HepG2 (cell line): Measurements from ENCODE around the gene SEMA3E. TPM values are rescaled to one million over a fixed set of nuclear protein-coding genes. Genes with fewer than 3 reads are reported as not detected.

Experiments used
- ATAC-seq: fragments of 200-7000 bp; cut with Tn5 transposase; 3 replicates; pipeline ENCODE4 v1.9.1; 2020; ENCODE audit warnings: mild to moderate bottlenecking, moderate library complexity
- BruUV-seq: library from RNA; stranded (reverse); fragments of 400-500 nt; replicated peaks from 2 replicates; lab custom pipeline; 2021; lab: Mats Ljungman, UMichigan
- CTCF ChIA-PET: fragments of 300-600 bp; formaldehyde crosslinking; extraction: SDS; loops from one replicate; lab custom pipeline; 2021; ENCODE audit warnings: low total read pairs, inconsistent platforms, low intra/inter-chr PET ratio; lab: Yijun Ruan, JAX
- POLR2A ChIA-PET: fragments of 350-600 bp; sonication (Branson Sonifier 250); formaldehyde crosslinking; loops from one replicate; lab custom pipeline; 2020; ENCODE audit warnings: antibody characterized with exemption, inconsistent platforms; lab: Yijun Ruan, JAX
- DNase-seq: peaks from one replicate; pipeline ENCODE4 v3.0.0-alpha.2; 2015; ENCODE audit warnings: low spot score
- FAIRE-seq: peaks from 3 replicates; lab custom pipeline; 2011; peaks lifted over from hg19 to GRCh38; lab: Jason Lieb, UNC
- H2AFZ ChIP-seq: one replicate; pipeline ENCODE4 v1.6.1; 2011; ENCODE audit warnings: low read length, inconsistent platforms
- H3K27ac ChIP-seq: fragments of 300-600 bp; 3 replicates; pipeline ENCODE4 v1.8.0; 2011; ENCODE audit warnings: mixed run types, mild to moderate bottlenecking, mixed read lengths, low read length, inconsistent platforms; ENCODE audit not compliant: insufficient read depth; ENCODE audit errors: extremely low read length
- H3K27me3 ChIP-seq, 2 experiments: fragments of 200-600 bp in 1 of 2; 2 replicates in 1 of 2; 3 replicates in 1 of 2; pipeline versions ENCODE4 v1.6.0 to v1.8.0; 2011; ENCODE audit warnings: low read length in 2 of 2, mild to moderate bottlenecking in 2 of 2, moderate library complexity in 2 of 2, inconsistent platforms in 1 of 2; ENCODE audit not compliant: insufficient read depth in 2 of 2, control insufficient read depth in 1 of 2
- H3K36me3 ChIP-seq, 2 experiments: fragments of 200-600 bp in 1 of 2; replicated peaks in 1 of 2; 2 replicates in 1 of 2; 3 replicates in 1 of 2; pipeline versions ENCODE4 v1.5.1 to v1.8.0; 2011; ENCODE audit warnings: low read length in 2 of 2, inconsistent platforms in 1 of 2; ENCODE audit not compliant: insufficient read depth in 2 of 2, control insufficient read depth in 1 of 2
- H3K4me1 ChIP-seq: 2 replicates; pipeline ENCODE4 v1.5.1; 2012; ENCODE audit warnings: low read length, inconsistent platforms; ENCODE audit not compliant: insufficient read depth
- H3K4me2 ChIP-seq: 2 replicates; pipeline ENCODE4 v1.6.0; 2011; ENCODE audit warnings: low read depth, low read length, inconsistent platforms
- H3K4me3 ChIP-seq, 3 experiments: fragments of 200-600 bp in 1 of 3; sonication (generic), shearing (Covaris generic) in 1 of 3; replicated peaks in 1 of 3; 2 replicates each; pipeline ENCODE4 v1.5.1; 2011 to 2016; ENCODE audit warnings: low read length in 3 of 3, inconsistent platforms in 2 of 3, low read depth in 2 of 3, mild to moderate bottlenecking in 2 of 3, control low read depth in 1 of 3, mixed read lengths in 1 of 3; ENCODE audit not compliant: insufficient read depth in 1 of 3
- H3K79me2 ChIP-seq: one replicate; pipeline ENCODE4 v1.6.1; 2011; ENCODE audit warnings: low read length, inconsistent platforms; ENCODE audit not compliant: insufficient read depth
- H3K9ac ChIP-seq: 2 replicates; pipeline ENCODE4 v1.6.0; 2011; ENCODE audit warnings: mild to moderate bottlenecking, low read depth, low read length, inconsistent platforms; ENCODE audit not compliant: insufficient read depth
- H3K9me3 ChIP-seq: 2 replicates; pipeline ENCODE4 v1.5.1; 2012; ENCODE audit warnings: mild to moderate bottlenecking, low read length
- H4K20me1 ChIP-seq: 2 replicates; pipeline ENCODE4 v1.6.0; 2011; ENCODE audit warnings: inconsistent platforms, mild to moderate bottlenecking, low read length, moderate library complexity; ENCODE audit not compliant: insufficient read depth
- AHR ChIP-seq: IDR thresholded peaks from 2 replicates; pipeline ENCODE4 v1.6.1; 2018; ENCODE audit warnings: missing genetic modification reagents, missing compliant biosample characterization
- BORCS8-MEF2B ChIP-seq: sonication (generic); formaldehyde crosslinking; IDR thresholded peaks from 2 replicates; pipeline ENCODE4 v1.8.0; 2022; ENCODE audit warnings: mild to moderate bottlenecking, missing genetic modification reagents
- KDM5A ChIP-seq: fragments of 200-600 bp; sonication (generic); IDR thresholded peaks from 2 replicates; pipeline ENCODE4 v1.7.0; 2018; ENCODE audit warnings: antibody characterized with exemption, mild to moderate bottlenecking, low read length, borderline replicate concordance
- MYC ChIP-seq: sonication (generic); formaldehyde crosslinking; IDR thresholded peaks from 2 replicates; pipeline ENCODE4 v1.9.0; 2021; ENCODE audit warnings: missing genetic modification reagents, borderline replicate concordance
- ZBTB21 ChIP-seq: sonication (generic); formaldehyde crosslinking; IDR thresholded peaks from 2 replicates; pipeline ENCODE4 v1.4.0; 2020; ENCODE audit warnings: missing genetic modification reagents
- ZC3H4 ChIP-seq: sonication (generic); formaldehyde crosslinking; IDR thresholded peaks from 2 replicates; pipeline ENCODE4 v1.4.0; 2020; ENCODE audit warnings: missing genetic modification reagents, borderline replicate concordance
- ZNF850 ChIP-seq: sonication (generic); formaldehyde crosslinking; conservative IDR thresholded peaks from 2 replicates; pipeline ENCODE4 v1.9.0; 2021; ENCODE audit warnings: mild to moderate bottlenecking, missing genetic modification reagents
- WGBS: methylation state at CpG from one replicate; pipeline ENCODE4 v1.1.6; 2017; ENCODE audit warnings: low lambda C conversion rate; 5-methylcytosine and 5-hydroxymethylcytosine counted together
- in situ Hi-C: cut with HindIII; loops from 2 replicates; pipeline ENCODE4 v1.10.0; 2017; ENCODE audit warnings: low pct_unique_long_range_greater_than_20kb; ENCODE audit not compliant: extremely low pct_ligation_motif_present
- intact Hi-C: fragments of 100-400 bp; cut with micrococcal nuclease; formaldehyde crosslinking; loops from one replicate; pipeline ENCODE4 v1.10.0; 2022; ENCODE audit not compliant: unreplicated experiment
- polyA plus RNA-seq, 8 experiments: library from polyadenylated mRNA; depleted of rRNA in 3 of 8; stranded (reverse) in 7 of 8; unstranded in 1 of 8; fragments of >200 nt; fragmentation: Illumina TruSeq in 4 of 8; extraction: Trizol in 4 of 8; gene quantifications; 2 replicates each; pipeline versions ENCODE4 v1.2.1 to v1.2.3, GENCODE V29; 2011 to 2016; ENCODE audit warnings: low read depth in 4 of 8, missing spikeins in 1 of 8, mixed read lengths in 1 of 8; ENCODE audit not compliant: insufficient read depth in 1 of 8
- total RNA-seq, 5 experiments: library from RNA; depleted of rRNA; stranded (reverse); fragments of >200 nt; fragmentation: Illumina TruSeq; extraction: Trizol; gene quantifications; 2 replicates each; pipeline ENCODE4 v1.2.3, GENCODE V29; 2016; ENCODE audit warnings: low read depth in 1 of 5
- TF ChIP-seq, protein P1 (sequence below): sonication (generic); formaldehyde crosslinking; IDR thresholded peaks from 2 replicates; pipeline ENCODE4 v1.4.0; 2020; ENCODE audit warnings: missing genetic modification reagents, mild to moderate bottlenecking, borderline replicate concordance
- TF ChIP-seq, protein P2 (sequence below): sonication (generic); formaldehyde crosslinking; IDR thresholded peaks from 2 replicates; pipeline ENCODE4 v1.8.0; 2022; ENCODE audit warnings: mild to moderate bottlenecking, missing genetic modification reagents; ENCODE audit not compliant: insufficient replicate concordance
- TF ChIP-seq, protein P3 (sequence below): sonication (generic); formaldehyde crosslinking; IDR thresholded peaks from 2 replicates; pipeline ENCODE4 v1.8.0; 2023; ENCODE audit warnings: mild to moderate bottlenecking, missing genetic modification reagents

The SEMA3E gene
- total and polyA plus RNA-seq, 2 of the 13 experiments (the other 11 are each of a cell fraction or from before 2014, with no cell fraction given), result not detected

DNA sequence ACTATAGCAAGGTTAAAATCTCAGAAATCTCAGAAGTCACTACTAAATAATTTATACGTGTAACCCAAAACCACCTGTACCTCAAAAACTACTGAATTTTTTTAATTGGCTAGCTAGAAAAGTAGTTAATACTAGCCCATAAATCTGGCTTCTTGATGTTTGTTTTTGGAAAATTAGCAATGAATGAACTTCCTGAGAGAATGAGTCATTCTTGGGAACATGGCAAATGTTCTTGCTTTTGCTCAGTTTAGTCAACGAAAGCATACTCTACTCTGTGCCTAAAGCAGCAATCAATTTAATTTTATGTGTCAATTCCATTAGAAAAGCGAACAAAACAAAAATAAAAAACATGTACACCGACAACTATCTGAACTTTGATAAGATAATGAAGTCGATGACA lies 69.2 kb downstream of the SEMA3E start:
- Histone ChIP-seq H3K27ac (no peak overlapping the region), H4K20me1 (no peaks in the 10 kb centered on the region), H3K36me3 (no peaks in the 10 kb centered on the region), H3K9me3 (no peaks in the 10 kb centered on the region), H3K79me2 (no peaks in the 10 kb centered on the region), H3K27me3 (no peaks in the 10 kb centered on the region), H3K4me2 (no peak overlapping the region), H3K9ac (no peak overlapping the region), H3K4me3 (no peak overlapping the region), H2AFZ (no peak overlapping the region), H3K4me1 (no peaks in the 10 kb centered on the region)
- no TSS peak for BruUV-seq
- no peak for TF ChIP-seq MYC (CRISPR knock-in tag)
- no peak for TF ChIP-seq KDM5A
- TF ChIP-seq, protein P1, sequence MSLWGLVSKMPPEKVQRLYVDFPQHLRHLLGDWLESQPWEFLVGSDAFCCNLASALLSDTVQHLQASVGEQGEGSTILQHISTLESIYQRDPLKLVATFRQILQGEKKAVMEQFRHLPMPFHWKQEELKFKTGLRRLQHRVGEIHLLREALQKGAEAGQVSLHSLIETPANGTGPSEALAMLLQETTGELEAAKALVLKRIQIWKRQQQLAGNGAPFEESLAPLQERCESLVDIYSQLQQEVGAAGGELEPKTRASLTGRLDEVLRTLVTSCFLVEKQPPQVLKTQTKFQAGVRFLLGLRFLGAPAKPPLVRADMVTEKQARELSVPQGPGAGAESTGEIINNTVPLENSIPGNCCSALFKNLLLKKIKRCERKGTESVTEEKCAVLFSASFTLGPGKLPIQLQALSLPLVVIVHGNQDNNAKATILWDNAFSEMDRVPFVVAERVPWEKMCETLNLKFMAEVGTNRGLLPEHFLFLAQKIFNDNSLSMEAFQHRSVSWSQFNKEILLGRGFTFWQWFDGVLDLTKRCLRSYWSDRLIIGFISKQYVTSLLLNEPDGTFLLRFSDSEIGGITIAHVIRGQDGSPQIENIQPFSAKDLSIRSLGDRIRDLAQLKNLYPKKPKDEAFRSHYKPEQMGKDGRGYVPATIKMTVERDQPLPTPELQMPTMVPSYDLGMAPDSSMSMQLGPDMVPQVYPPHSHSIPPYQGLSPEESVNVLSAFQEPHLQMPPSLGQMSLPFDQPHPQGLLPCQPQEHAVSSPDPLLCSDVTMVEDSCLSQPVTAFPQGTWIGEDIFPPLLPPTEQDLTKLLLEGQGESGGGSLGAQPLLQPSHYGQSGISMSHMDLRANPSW (CRISPR knock-in tag), result no peak
- in situ Hi-C loops (no loop called here), intact Hi-C loops (no loop called here)
- POLR2A ChIA-PET, result no interaction called here
- ATAC-seq (no peak), FAIRE-seq (no peak), DNase-seq (no peak)
- WGBS, result 11% methylated on average over 5 of the region's 5 CpGs
- CTCF ChIA-PET, result no interaction called here

DNA sequence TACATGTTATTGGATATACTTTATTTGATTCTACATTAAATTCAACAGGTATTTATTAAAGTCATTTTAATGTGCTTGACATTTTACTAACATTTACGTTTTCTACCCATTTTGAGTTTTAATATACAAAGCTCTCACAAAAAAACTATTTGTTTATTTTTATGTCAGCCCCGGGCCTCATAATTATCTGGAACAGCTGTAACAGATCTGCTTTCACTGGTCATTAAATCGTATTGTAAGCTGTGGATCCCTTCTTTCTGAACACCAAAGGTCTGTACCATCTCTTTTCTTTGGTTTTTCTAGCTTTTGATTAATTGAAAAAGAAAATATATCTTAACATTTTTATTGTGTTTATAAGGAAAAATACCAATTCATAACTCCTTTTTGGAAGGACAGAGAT lies 73.5 kb downstream of the SEMA3E start:
- Histone ChIP-seq H3K27me3 (no peaks in the 10 kb centered on the region), H3K36me3 (no peaks in the 10 kb centered on the region), H3K4me3 (no peak overlapping the region), H3K79me2 (no peaks in the 10 kb centered on the region), H2AFZ (no peak overlapping the region), H3K4me2 (no peak overlapping the region), H3K4me1 (no peaks in the 10 kb centered on the region), H3K9ac (no peak overlapping the region), H3K27ac (no peak overlapping the region), H4K20me1 (no peaks in the 10 kb centered on the region), H3K9me3 (no peaks in the 10 kb centered on the region)
- in situ Hi-C loops (no loop called here), intact Hi-C loops (no loop called here)
- ChIA-PET CTCF (no interaction called here), POLR2A (no interaction called here)
- ATAC-seq, result no peak
- BruUV-seq, result no TSS peak
- WGBS, result 0% methylated on average over 3 of the region's 3 CpGs
- no peak for FAIRE-seq
- DNase-seq, result no peak
- TF ChIP-seq ZC3H4 (CRISPR knock-in tag), result no peak
- TF ChIP-seq ZBTB21 (CRISPR knock-in tag), result no peak
- TF ChIP-seq ZNF850 (CRISPR knock-in tag), result no peak
- TF ChIP-seq BORCS8-MEF2B, result no peak
- TF ChIP-seq, protein P2, sequence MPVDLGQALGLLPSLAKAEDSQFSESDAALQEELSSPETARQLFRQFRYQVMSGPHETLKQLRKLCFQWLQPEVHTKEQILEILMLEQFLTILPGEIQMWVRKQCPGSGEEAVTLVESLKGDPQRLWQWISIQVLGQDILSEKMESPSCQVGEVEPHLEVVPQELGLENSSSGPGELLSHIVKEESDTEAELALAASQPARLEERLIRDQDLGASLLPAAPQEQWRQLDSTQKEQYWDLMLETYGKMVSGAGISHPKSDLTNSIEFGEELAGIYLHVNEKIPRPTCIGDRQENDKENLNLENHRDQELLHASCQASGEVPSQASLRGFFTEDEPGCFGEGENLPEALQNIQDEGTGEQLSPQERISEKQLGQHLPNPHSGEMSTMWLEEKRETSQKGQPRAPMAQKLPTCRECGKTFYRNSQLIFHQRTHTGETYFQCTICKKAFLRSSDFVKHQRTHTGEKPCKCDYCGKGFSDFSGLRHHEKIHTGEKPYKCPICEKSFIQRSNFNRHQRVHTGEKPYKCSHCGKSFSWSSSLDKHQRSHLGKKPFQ (CRISPR knock-in tag), result no peak
- TF ChIP-seq, protein P3, sequence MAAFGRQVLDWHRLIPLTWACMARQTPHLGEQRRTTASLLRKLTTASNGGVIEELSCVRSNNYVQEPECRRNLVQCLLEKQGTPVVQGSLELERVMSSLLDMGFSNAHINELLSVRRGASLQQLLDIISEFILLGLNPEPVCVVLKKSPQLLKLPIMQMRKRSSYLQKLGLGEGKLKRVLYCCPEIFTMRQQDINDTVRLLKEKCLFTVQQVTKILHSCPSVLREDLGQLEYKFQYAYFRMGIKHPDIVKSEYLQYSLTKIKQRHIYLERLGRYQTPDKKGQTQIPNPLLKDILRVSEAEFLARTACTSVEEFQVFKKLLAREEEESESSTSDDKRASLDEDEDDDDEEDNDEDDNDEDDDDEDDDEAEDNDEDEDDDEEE (CRISPR knock-in tag), result no peak
- no peak for TF ChIP-seq AHR (CRISPR knock-in tag)
